SK-N-MC (cell line): ENCODE results near the gene HBE1.

Source experiments
- EZH2 ChIP-seq: fragments of 200-600 bp; sonication (generic); IDR thresholded peaks from one replicate; pipeline ENCODE4 v1.6.1; 2017; ENCODE audit warnings: antibody characterized with exemption
- FOXP2 ChIP-seq: optimal IDR thresholded peaks from 2 replicates; pipeline ENCODE3; 2011; ENCODE audit warnings: mild to moderate bottlenecking, moderate library complexity; ENCODE audit not compliant: insufficient read depth; ENCODE audit errors: extremely low read length, control extremely low read depth
- POLR2AphosphoS5 ChIP-seq: IDR thresholded peaks from 2 replicates; pipeline ENCODE4 v1.6.1; 2012; ENCODE audit warnings: mild to moderate bottlenecking, low read depth, low read length, borderline replicate concordance

- TF ChIP-seq POLR2AphosphoS5 (no peak), EZH2 (no peak), FOXP2 (no peak)
These were observed 7.0 kb upstream of the HBE1 start for GRCh38 chr11:5276697-5277096.
